Activated CD8-positive, alpha-beta memory T cell treated with anti-CD3 and anti-CD28 coated beads, Interleukin-2, amount 10 ng/mL, durations not matched to agents 7 days and 5 days (primary cell): ENCODE measurements around the gene FBXL14. TPM values are rescaled to one million over a fixed set of nuclear protein-coding genes. Genes with fewer than 3 reads are reported as not detected.

Experiments
- ATAC-seq: fragments of 150-1000 bp; cut with Tn5 transposase; one replicate; pipeline ENCODE4 v1.10.0; 2021; ENCODE audit warnings: moderate library complexity
- CTCF ChIA-PET: fragments of 350-600 bp; sonication (Branson Sonifier 250); formaldehyde crosslinking; loops from one replicate; lab custom pipeline; 2021; ENCODE audit warnings: antibody characterized with exemption; lab: Charles Lee
- DNase-seq: peaks from one replicate; pipeline ENCODE4 v3.0.0-alpha.2; 2020
- H3K27ac Mint-ChIP-seq: one replicate; pipeline ENCODE4 v1.8.0; 2021; ENCODE audit warnings: mild to moderate bottlenecking, mixed read lengths
- H3K27me3 Mint-ChIP-seq: one replicate; pipeline ENCODE4 v1.8.0; 2021; ENCODE audit warnings: mixed read lengths
- H3K36me3 Mint-ChIP-seq: one replicate; pipeline ENCODE4 v1.8.0; 2021; ENCODE audit warnings: mild to moderate bottlenecking, mixed read lengths
- H3K4me1 Mint-ChIP-seq: one replicate; pipeline ENCODE4 v1.8.0; 2021; ENCODE audit warnings: mixed read lengths
- H3K4me3 Mint-ChIP-seq: one replicate; pipeline ENCODE4 v1.8.0; 2021; ENCODE audit warnings: mild to moderate bottlenecking, moderate library complexity, mixed read lengths
- H3K9me3 Mint-ChIP-seq: one replicate; pipeline ENCODE4 v1.8.0; 2022; ENCODE audit warnings: low read depth, mixed read lengths
- total RNA-seq, 2 experiments: library from RNA; stranded (reverse); gene quantifications; one replicate each; pipeline ENCODE4 v1.2.3, GENCODE V29; 2021

FBXL14 gene
- total RNA-seq, 2 experiments from 2014 or later = 28.2 to 33.4 TPM

GRCh38 chr12:1546931-1547640, 47.3 kb downstream of the FBXL14 start:
- H3K36me3 Mint-ChIP-seq = peaks cover 2% of the 10 kb centered on the region
- no peak overlapping the region for H3K4me3 Mint-ChIP-seq
- H3K27ac Mint-ChIP-seq = no peak overlapping the region
- DNase-seq (no peak), ATAC-seq (no peak)
- CTCF ChIA-PET = no interaction called here
- H3K9me3 Mint-ChIP-seq = peaks cover 3% of the 10 kb centered on the region
- no peaks in the 10 kb centered on the region for H3K4me1 Mint-ChIP-seq
- peaks cover 41% of the 10 kb centered on the region for H3K27me3 Mint-ChIP-seq

- Mint-ChIP-seq H3K36me3 (peaks cover 2% of the 10 kb centered on the region), H3K27ac (no peak overlapping the region), H3K4me3 (no peak overlapping the region), H3K27me3 (peaks cover 55% of the 10 kb centered on the region), H3K9me3 (no peaks in the 10 kb centered on the region), H3K4me1 (no peaks in the 10 kb centered on the region)
- no peak for DNase-seq
- ATAC-seq = no peak
- CTCF ChIA-PET = interaction anchor here (0.7 to 1.9 kb wide), 5 partner anchors 24 to 427 kb away, joined by 3 to 6 read pairs (median 3); no protein-coding TSS in a partner anchor
These were observed 49.2 kb downstream of the FBXL14 start for GRCh38 chr12:1544996-1545700.

- H3K27ac Mint-ChIP-seq = no peak overlapping the region
- ATAC-seq (no peak), DNase-seq (no peak)
- H3K4me3 Mint-ChIP-seq = no peak overlapping the region
- no peaks in the 10 kb centered on the region for H3K9me3 Mint-ChIP-seq
- H3K36me3 Mint-ChIP-seq = no peaks in the 10 kb centered on the region
- CTCF ChIA-PET = no interaction called here
- no peaks in the 10 kb centered on the region for H3K4me1 Mint-ChIP-seq
- peaks cover 78% of the 10 kb centered on the region for H3K27me3 Mint-ChIP-seq
These were observed 51.8 kb downstream of the FBXL14 start for GRCh38 chr12:1542599-1542998.

GRCh38 chr12:1540690-1541089, 53.7 kb downstream of the FBXL14 start:
- Mint-ChIP-seq H3K27me3 (peaks cover 85% of the 10 kb centered on the region), H3K27ac (no peak overlapping the region), H3K36me3 (no peaks in the 10 kb centered on the region), H3K4me1 (no peaks in the 10 kb centered on the region), H3K4me3 (no peak overlapping the region), H3K9me3 (no peaks in the 10 kb centered on the region)
- CTCF ChIA-PET = interaction anchor here (2.1 kb wide), 1 partner anchor 422 kb away, joined by 6 read pairs; no protein-coding TSS in a partner anchor
- DNase-seq (no peak), ATAC-seq (no peak)

- Mint-ChIP-seq H3K36me3 (no peaks in the 10 kb centered on the region), H3K4me3 (no peak overlapping the region), H3K9me3 (no peaks in the 10 kb centered on the region), H3K27me3 (peaks cover 80% of the 10 kb centered on the region), H3K27ac (no peak overlapping the region), H3K4me1 (peaks cover 9% of the 10 kb centered on the region)
- DNase-seq = no peak
- no peak for ATAC-seq
- CTCF ChIA-PET = interaction anchor here (1.2 to 2.1 kb wide), 2 partner anchors 11 to 421 kb away, joined by 3 to 6 read pairs; no protein-coding TSS in a partner anchor
These were observed 55.2 kb downstream of the FBXL14 start for GRCh38 chr12:1539135-1539534.

- no peak overlapping the region for H3K27ac Mint-ChIP-seq
- CTCF ChIA-PET = interaction anchor here (0.9 to 2.1 kb wide), 3 partner anchors 47 to 419 kb away, joined by 3 to 11 read pairs (median 4); no protein-coding TSS in a partner anchor
- H3K4me3 Mint-ChIP-seq = no peak overlapping the region
- ATAC-seq (no peak), DNase-seq (no peak)
- peaks cover 85% of the 10 kb centered on the region for H3K27me3 Mint-ChIP-seq
- H3K4me1 Mint-ChIP-seq = peaks cover 33% of the 10 kb centered on the region
- no peaks in the 10 kb centered on the region for H3K36me3 Mint-ChIP-seq
- H3K9me3 Mint-ChIP-seq = no peaks in the 10 kb centered on the region
These were observed 57.6 kb downstream of the FBXL14 start for GRCh38 chr12:1536817-1537216.

GRCh38 chr12:1534748-1535147, 59.6 kb downstream of the FBXL14 start:
- CTCF ChIA-PET = interaction anchor here (0.9 to 3.5 kb wide), 7 partner anchors 43 to 417 kb away, joined by 3 to 23 read pairs (median 5); no protein-coding TSS in a partner anchor
- H3K4me1 Mint-ChIP-seq = peaks cover 38% of the 10 kb centered on the region
- no peak for ATAC-seq
- DNase-seq = no peak
- no peaks in the 10 kb centered on the region for H3K9me3 Mint-ChIP-seq
- no peak overlapping the region for H3K27ac Mint-ChIP-seq
- H3K36me3 Mint-ChIP-seq = no peaks in the 10 kb centered on the region
- peaks cover 71% of the 10 kb centered on the region for H3K27me3 Mint-ChIP-seq
- H3K4me3 Mint-ChIP-seq = no peak overlapping the region

- Mint-ChIP-seq H3K27ac (peak overlapping the region; percentile 83), H3K9me3 (no peaks in the 10 kb centered on the region), H3K36me3 (peaks cover under 1% of the 10 kb centered on the region), H3K4me1 (peaks cover 40% of the 10 kb centered on the region), H3K27me3 (peaks cover 71% of the 10 kb centered on the region), H3K4me3 (peak overlapping the region; percentile 75)
- ATAC-seq (peak; percentile 81), DNase-seq (peak; percentile 86)
- CTCF ChIA-PET = interaction anchor here (0.9 to 3.5 kb wide), 6 partner anchors 50 to 416 kb away, joined by 3 to 23 read pairs (median 3); no protein-coding TSS in a partner anchor
These were observed 60.6 kb downstream of the FBXL14 start for GRCh38 chr12:1533602-1534304.

- H3K4me3 Mint-ChIP-seq = peak overlapping the region; percentile 75
- H3K36me3 Mint-ChIP-seq = peaks cover 1% of the 10 kb centered on the region
- CTCF ChIA-PET = interaction anchor here (0.9 to 3.5 kb wide), 6 partner anchors 50 to 416 kb away, joined by 3 to 23 read pairs (median 4); no protein-coding TSS in a partner anchor
- ATAC-seq (peak; percentile 34), DNase-seq (peak; percentile 62)
- H3K9me3 Mint-ChIP-seq = no peaks in the 10 kb centered on the region
- H3K27me3 Mint-ChIP-seq = peaks cover 72% of the 10 kb centered on the region
- H3K27ac Mint-ChIP-seq = peak overlapping the region; percentile 83
- peaks cover 40% of the 10 kb centered on the region for H3K4me1 Mint-ChIP-seq
These were observed 61.2 kb downstream of the FBXL14 start for GRCh38 chr12:1533205-1533601.

- H3K27me3 Mint-ChIP-seq = peaks cover 72% of the 10 kb centered on the region
- H3K36me3 Mint-ChIP-seq = peaks cover 1% of the 10 kb centered on the region
- peak overlapping the region; percentile 83 for H3K27ac Mint-ChIP-seq
- H3K9me3 Mint-ChIP-seq = no peaks in the 10 kb centered on the region
- no peak for DNase-seq
- H3K4me3 Mint-ChIP-seq = peak overlapping the region; percentile 75
- ATAC-seq = no peak
- CTCF ChIA-PET = interaction anchor here (0.9 to 3.5 kb wide), 6 partner anchors 51 to 415 kb away, joined by 3 to 23 read pairs (median 4); no protein-coding TSS in a partner anchor
- H3K4me1 Mint-ChIP-seq = peaks cover 40% of the 10 kb centered on the region
These were observed 61.8 kb downstream of the FBXL14 start for GRCh38 chr12:1532375-1533165.

- ATAC-seq = no peak
- peaks cover 72% of the 10 kb centered on the region for H3K27me3 Mint-ChIP-seq
- peaks cover 40% of the 10 kb centered on the region for H3K4me1 Mint-ChIP-seq
- no peak overlapping the region for H3K27ac Mint-ChIP-seq
- DNase-seq = peak; percentile 49
- peaks cover 1% of the 10 kb centered on the region for H3K36me3 Mint-ChIP-seq
- H3K4me3 Mint-ChIP-seq = peak overlapping the region; percentile 54
- CTCF ChIA-PET = interaction anchor here (1.7 to 3.5 kb wide), 2 partner anchors 72 to 414 kb away, joined by 4 to 23 read pairs; no protein-coding TSS in a partner anchor
- no peaks in the 10 kb centered on the region for H3K9me3 Mint-ChIP-seq
These were observed 62.6 kb downstream of the FBXL14 start for GRCh38 chr12:1531654-1532374.
